Tibial artery (tissue), 4 donors: ENCODE results near the gene MAP3K20.
A peak's percentile ranks its signal among the peaks of the same experiment; 100 is the strongest.

ENCODE experiments used
- DNase-seq, 2 donors: peaks; one replicate each; pipeline ENCODE4 v3.0.0-alpha.2; 2019
- H3K27ac ChIP-seq, 2 donors: fragments of 200-600 bp; sonication (generic) in 1 of 2; 1 replicate in 1 of 2; 2 replicates in 1 of 2; pipeline ENCODE4 v1.5.1; 2018 to 2019; ENCODE audit warnings: mild to moderate bottlenecking in 1 of 2
- H3K27me3 ChIP-seq, 2 donors: fragments of 200-600 bp; sonication (generic) in 1 of 2; one replicate each; pipeline versions ENCODE4 v1.5.1 to v1.6.0; 2016 to 2019
- H3K36me3 ChIP-seq, 3 donors: fragments of 200-600 bp; sonication (generic) in 2 of 3; one replicate each; pipeline ENCODE4 v1.5.1; 2016 to 2019; ENCODE audit warnings: mild to moderate bottlenecking in 2 of 3
- H3K4me1 ChIP-seq, 4 donors: fragments of 200-600 bp; sonication (generic) in 2 of 4; 1 replicate in 3 of 4; 2 replicates in 1 of 4; pipeline ENCODE4 v1.5.1; 2016 to 2019
- H3K4me3 ChIP-seq, 2 donors: fragments of 200-600 bp; sonication (generic) in 1 of 2; 1 replicate in 1 of 2; 2 replicates in 1 of 2; pipeline ENCODE4 v1.5.1; 2018 to 2019; ENCODE audit warnings: mild to moderate bottlenecking in 2 of 2
- H3K9me3 ChIP-seq, 3 donors: fragments of 200-600 bp; sonication (generic) in 1 of 3; one replicate each; pipeline ENCODE4 v1.5.1; 2016 to 2019
- intact Hi-C: fragments of 100-400 bp; cut with DNase I; formaldehyde crosslinking; loops from one replicate; pipeline ENCODE4 v1.15.0; 2023; ENCODE audit warnings: low total_unique reads
- TF ChIP-seq, protein P1 (sequence below), 2 experiments: fragments of 200-600 bp in 1 of 2; fragments of 450-650 bp in 1 of 2; IDR thresholded peaks; one replicate each; pipeline ENCODE4 v1.5.1; 2017 to 2019; ENCODE audit warnings: antibody characterized with exemption in 2 of 2, mild to moderate bottlenecking in 1 of 2, moderate library complexity in 1 of 2

The MAP3K20 gene

GRCh38 chr2:173059971-173060461, 15.6 kb upstream of the MAP3K20 start:
- H3K4me1 ChIP-seq: peaks cover 0 to 13% (median 1%) of the 10 kb centered on the region in 4 donors
- no peaks in the 10 kb centered on the region for H3K9me3 ChIP-seq
- TF ChIP-seq, protein P1, sequence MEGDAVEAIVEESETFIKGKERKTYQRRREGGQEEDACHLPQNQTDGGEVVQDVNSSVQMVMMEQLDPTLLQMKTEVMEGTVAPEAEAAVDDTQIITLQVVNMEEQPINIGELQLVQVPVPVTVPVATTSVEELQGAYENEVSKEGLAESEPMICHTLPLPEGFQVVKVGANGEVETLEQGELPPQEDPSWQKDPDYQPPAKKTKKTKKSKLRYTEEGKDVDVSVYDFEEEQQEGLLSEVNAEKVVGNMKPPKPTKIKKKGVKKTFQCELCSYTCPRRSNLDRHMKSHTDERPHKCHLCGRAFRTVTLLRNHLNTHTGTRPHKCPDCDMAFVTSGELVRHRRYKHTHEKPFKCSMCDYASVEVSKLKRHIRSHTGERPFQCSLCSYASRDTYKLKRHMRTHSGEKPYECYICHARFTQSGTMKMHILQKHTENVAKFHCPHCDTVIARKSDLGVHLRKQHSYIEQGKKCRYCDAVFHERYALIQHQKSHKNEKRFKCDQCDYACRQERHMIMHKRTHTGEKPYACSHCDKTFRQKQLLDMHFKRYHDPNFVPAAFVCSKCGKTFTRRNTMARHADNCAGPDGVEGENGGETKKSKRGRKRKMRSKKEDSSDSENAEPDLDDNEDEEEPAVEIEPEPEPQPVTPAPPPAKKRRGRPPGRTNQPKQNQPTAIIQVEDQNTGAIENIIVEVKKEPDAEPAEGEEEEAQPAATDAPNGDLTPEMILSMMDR (IDR thresholded peaks at IDR 0.05): no peak
- intact Hi-C loops: no loop called here
- H3K36me3 ChIP-seq: no peaks in the 10 kb centered on the region
- DNase-seq: no peak
- H3K4me3 ChIP-seq: no peak overlapping the region
- H3K27ac ChIP-seq: peak overlapping the region in 1 of 2 donors; percentile 19
- H3K27me3 ChIP-seq: no peaks in the 10 kb centered on the region

- DNase-seq: no peak
- Histone ChIP-seq H3K27ac (no peak overlapping the region), H3K27me3 (no peaks in the 10 kb centered on the region), H3K9me3 (no peaks in the 10 kb centered on the region), H3K4me1 (peaks cover 0 to 13% (median 1%) of the 10 kb centered on the region in 4 donors), H3K36me3 (no peaks in the 10 kb centered on the region), H3K4me3 (no peak overlapping the region)
- TF ChIP-seq, protein P1 (IDR thresholded peaks at IDR 0.05): no peak
- intact Hi-C loops: no loop called here
Measured at GRCh38 chr2:173062801-173063200, 12.8 kb upstream of the MAP3K20 start.

GRCh38 chr2:173064151-173064805, 11.4 kb upstream of the MAP3K20 start:
- no peaks in the 10 kb centered on the region for H3K27me3 ChIP-seq
- no peak for DNase-seq

GRCh38 chr2:173066887-173067676, 8.6 kb upstream of the MAP3K20 start:
- no peak overlapping the region for H3K27ac ChIP-seq
- no peaks in the 10 kb centered on the region for H3K9me3 ChIP-seq
- TF ChIP-seq, protein P1 (IDR thresholded peaks at IDR 0.05): no peak
- DNase-seq: no peak
- H3K36me3 ChIP-seq: no peaks in the 10 kb centered on the region
- no peaks in the 10 kb centered on the region for H3K27me3 ChIP-seq
- H3K4me3 ChIP-seq: no peak overlapping the region
- intact Hi-C loops: no loop called here
- peaks cover 0 to 7% (median 0%) of the 10 kb centered on the region in 4 donors for H3K4me1 ChIP-seq

More at GRCh38 chr2:173064151-173064805, 11.4 kb upstream of the MAP3K20 start:
- peaks cover 0 to 13% (median 1%) of the 10 kb centered on the region in 4 donors for H3K4me1 ChIP-seq
- no peak overlapping the region for H3K4me3 ChIP-seq
- H3K36me3 ChIP-seq: no peaks in the 10 kb centered on the region
- intact Hi-C loops: no loop called here
- TF ChIP-seq, protein P1 (IDR thresholded peaks at IDR 0.05): no peak
- H3K9me3 ChIP-seq: no peaks in the 10 kb centered on the region
- H3K27ac ChIP-seq: no peak overlapping the region

DNA sequence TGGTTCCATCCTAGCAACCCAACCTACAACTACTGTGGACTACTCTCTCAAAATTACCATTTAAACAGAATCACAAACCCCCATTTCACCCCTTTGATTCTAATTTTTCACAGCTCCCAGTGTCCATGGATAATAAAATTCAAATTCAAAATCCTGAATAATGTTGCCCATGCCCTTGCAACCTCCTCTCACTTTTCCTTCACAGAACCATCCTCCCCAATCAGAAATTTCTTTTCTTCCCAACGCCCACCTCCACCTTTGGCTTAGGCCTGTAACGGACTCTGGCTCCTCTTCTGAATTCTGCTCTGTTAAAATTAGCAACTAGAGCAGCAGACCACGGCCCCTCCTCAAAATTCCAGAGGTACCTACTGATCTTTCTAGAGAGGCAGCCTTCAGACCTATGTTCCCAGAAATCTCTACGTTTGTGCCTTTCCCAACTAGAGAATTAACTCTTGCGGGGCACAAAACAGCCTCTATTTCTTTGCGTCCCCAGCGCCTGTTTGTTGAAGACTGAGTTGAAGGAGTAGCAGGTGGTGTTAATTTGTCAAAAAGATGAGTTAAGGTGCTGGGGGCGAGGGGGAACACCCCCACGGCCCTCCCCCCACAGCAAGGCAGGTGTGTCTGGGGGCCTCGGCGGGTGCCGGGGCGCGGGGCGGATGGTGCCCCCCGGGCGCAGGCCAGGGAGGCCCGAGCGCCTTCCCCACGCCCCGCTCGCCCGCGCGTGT, 428 bp upstream of the MAP3K20 start:
- intact Hi-C loops: loop anchor here (5.0 kb wide), 1 partner anchor 132 kb away; no protein-coding TSS in a partner anchor
- Histone ChIP-seq H3K9me3 (no peaks in the 10 kb centered on the region), H3K4me3 (peak overlapping the region; percentile 72 to 84), H3K27ac (peak overlapping the region; percentile 94 to 100), H3K4me1 (peaks cover 0 to 65% (median 14%) of the 10 kb centered on the region in 4 donors), H3K36me3 (no peaks in the 10 kb centered on the region), H3K27me3 (no peaks in the 10 kb centered on the region)
- TF ChIP-seq, protein P1 (IDR thresholded peaks at IDR 0.05): no peak
- no peak for DNase-seq
